ENCODE data around the gene SORBS2.

SORBS2 gene

GRCh38 chr4:185623444-185624258 lies 188.3 kb downstream of the SORBS2 start:
- DNase-seq = no peak

- no peak for DNase-seq
Observed at GRCh38 chr4:185608185-185608584, 203.8 kb downstream of the SORBS2 start.

GRCh38 chr4:185602397-185602796 lies 209.6 kb downstream of the SORBS2 start:
- no peak for DNase-seq

GRCh38 chr4:185600801-185601434 lies 211.1 kb downstream of the SORBS2 start:
- DNase-seq = no peak

- no peak for DNase-seq
Observed at GRCh38 chr4:185599553-185600243, 212.3 kb downstream of the SORBS2 start.

GRCh38 chr4:185598846-185599552 lies 213.0 kb downstream of the SORBS2 start:
- no peak for DNase-seq

- DNase-seq = peak; percentile 71 to 78
Observed at GRCh38 chr4:185597532-185598188, 214.3 kb downstream of the SORBS2 start.

GRCh38 chr4:185592845-185593488 lies 219.0 kb downstream of the SORBS2 start:
- DNase-seq = no peak

GRCh38 chr4:185592438-185592837 lies 219.6 kb downstream of the SORBS2 start:
- DNase-seq = no peak

GRCh38 chr4:185591679-185592141 lies 220.3 kb downstream of the SORBS2 start:
- no peak for DNase-seq

- no peak for DNase-seq
Observed at GRCh38 chr4:185590982-185591381, 221.0 kb downstream of the SORBS2 start.

- no peak for DNase-seq
Observed at GRCh38 chr4:185589067-185589836, 222.7 kb downstream of the SORBS2 start.

GRCh38 chr4:185587427-185588161 lies 224.4 kb downstream of the SORBS2 start:
- peak; percentile 68 to 75 for DNase-seq

- DNase-seq = no peak
Observed at GRCh38 chr4:185587030-185587426, 225.0 kb downstream of the SORBS2 start.

- no peak for DNase-seq
Observed at GRCh38 chr4:185585211-185585610, 226.8 kb downstream of the SORBS2 start.

- DNase-seq = no peak
Observed at GRCh38 chr4:185583813-185584212, 228.2 kb downstream of the SORBS2 start.

- DNase-seq = no peak
Observed at GRCh38 chr4:185582651-185583400, 229.2 kb downstream of the SORBS2 start.

GRCh38 chr4:185580699-185581098 lies 231.3 kb downstream of the SORBS2 start:
- no peak for DNase-seq

GRCh38 chr4:185578284-185578683 lies 233.7 kb downstream of the SORBS2 start:
- DNase-seq = no peak
